A549 (cell line): Measurements from ENCODE around the gene TLR9. TPM values are rescaled to one million over a fixed set of nuclear protein-coding genes. Genes with fewer than 3 reads are reported as not detected.

Source experiments
- ATAC-seq, 2 experiments: fragments of 200-7000 bp in 1 of 2; fragments of >200 bp in 1 of 2; cut with Nextera tagmentation in 1 of 2; cut with Tn5 transposase in 1 of 2; 3 replicates each; pipeline versions ENCODE4 v1.8.0 to v1.9.1; 2018 to 2020; ENCODE audit warnings: mild to moderate bottlenecking in 1 of 2, moderate library complexity in 1 of 2
- CTCF ChIA-PET: fragments of 300-600 bp; sonication (Branson Sonifier 250); formaldehyde crosslinking; extraction: SDS; loops from one replicate; lab custom pipeline; 2021; ENCODE audit warnings: antibody characterized with exemption, inconsistent platforms; lab: Yijun Ruan, JAX
- POLR2A ChIA-PET: fragments of 350-600 bp; formaldehyde crosslinking; extraction: SDS; loops from one replicate; lab custom pipeline; 2021; ENCODE audit warnings: antibody characterized with exemption, inconsistent platforms; lab: Yijun Ruan, JAX
- DNase-seq, 2 experiments: peaks; one replicate each; pipeline versions ENCODE4 v3.0.0 to v3.0.0-alpha.2; 2011 to 2016; ENCODE audit warnings: low read depth in 1 of 2, low spot score in 1 of 2
- FAIRE-seq: peaks from 2 replicates; lab custom pipeline; 2011; peaks lifted over from hg19 to GRCh38; lab: Jason Lieb, UNC
- H3K27ac ChIP-seq, 2 experiments: fragments of >200 bp; sonication (Bioruptor Twin); formaldehyde crosslinking; 3 replicates each; pipeline ENCODE4 v1.5.1; 2016 to 2017
- H3K4me1 ChIP-seq: fragments of >200 bp; sonication (Bioruptor Twin); formaldehyde crosslinking; 3 replicates; pipeline ENCODE4 v1.6.1; 2016
- H3K4me2 ChIP-seq: fragments of >200 bp; sonication (Bioruptor Twin); formaldehyde crosslinking; 3 replicates; pipeline ENCODE4 v1.6.1; 2016
- H3K4me3 ChIP-seq: fragments of >200 bp; sonication (Bioruptor Twin); formaldehyde crosslinking; 3 replicates; pipeline ENCODE4 v1.5.1; 2016
- H3K9me3 ChIP-seq: fragments of >200 bp; sonication (Bioruptor Twin); formaldehyde crosslinking; 3 replicates; pipeline ENCODE4 v1.6.1; 2016
- CBX2 ChIP-seq: fragments of 200-600 bp; sonication (generic); IDR thresholded peaks from 2 replicates; pipeline ENCODE4 v1.6.1; 2016; ENCODE audit warnings: low read depth, mild to moderate bottlenecking, borderline replicate concordance
- CBX8 ChIP-seq: fragments of 200-600 bp; sonication (generic); IDR thresholded peaks from 2 replicates; pipeline ENCODE4 v1.6.1; 2016
- CEBPB ChIP-seq, 2 experiments: fragments of >200 bp in 1 of 2; sonication (Bioruptor Twin) in 1 of 2; formaldehyde crosslinking in 1 of 2; IDR thresholded peaks; 2 replicates each; pipeline ENCODE4 v1.6.1; 2012 to 2016
- EHMT2 ChIP-seq: fragments of 200-600 bp; sonication (generic); IDR thresholded peaks from 2 replicates; pipeline ENCODE4 v1.6.1; 2016; ENCODE audit warnings: antibody characterized with exemption, low read depth, mild to moderate bottlenecking, moderate library complexity
- EP300 ChIP-seq, 2 experiments: fragments of >200 bp; sonication (Bioruptor Twin); formaldehyde crosslinking; IDR thresholded peaks; 2 replicates in 1 of 2; 3 replicates in 1 of 2; pipeline ENCODE4 v1.6.1; 2016 to 2017
- ESRRA ChIP-seq: fragments of 150-350 bp; IDR thresholded peaks from 2 replicates; pipeline ENCODE4 v1.6.1; 2014; ENCODE audit warnings: mild to moderate bottlenecking, low read length, borderline replicate concordance
- FOSB ChIP-seq: fragments of 250-450 bp; sonication (Bioruptor Pico); IDR thresholded peaks from 2 replicates; pipeline ENCODE4 v1.5.0; 2020; ENCODE audit warnings: mild to moderate bottlenecking, moderate library complexity
- GATA3 ChIP-seq: IDR thresholded peaks from 2 replicates; pipeline ENCODE4 v1.6.1; 2012; ENCODE audit warnings: borderline replicate concordance
- HDAC2 ChIP-seq: fragments of 200-600 bp; sonication (generic); IDR thresholded peaks from 2 replicates; pipeline ENCODE4 v1.6.1; 2016
- JUN ChIP-seq, 2 experiments: fragments of >200 bp; sonication (Bioruptor Twin); formaldehyde crosslinking; IDR thresholded peaks; 2 replicates in 1 of 2; 3 replicates in 1 of 2; pipeline ENCODE4 v1.6.1; 2016 to 2017
- JUNB ChIP-seq: fragments of >200 bp; sonication (Bioruptor Twin); formaldehyde crosslinking; IDR thresholded peaks from 2 replicates; pipeline ENCODE4 v1.6.1; 2016
- KDM1A ChIP-seq: fragments of 200-600 bp; sonication (generic); IDR thresholded peaks from 2 replicates; pipeline ENCODE4 v1.6.1; 2016; ENCODE audit warnings: low read depth, mild to moderate bottlenecking
- MYC ChIP-seq: IDR thresholded peaks from 2 replicates; pipeline ENCODE4 v1.6.1; 2012; ENCODE audit warnings: mild to moderate bottlenecking, inconsistent platforms, low read length, improper control_type of control experiment, borderline replicate concordance
- NPAS2 ChIP-seq: fragments of 250-450 bp; sonication (Bioruptor Pico); IDR thresholded peaks from 2 replicates; pipeline ENCODE4 v1.8.0; 2022; ENCODE audit warnings: mild to moderate bottlenecking, moderate library complexity, borderline replicate concordance
- PHF8 ChIP-seq: fragments of 200-600 bp; sonication (generic); IDR thresholded peaks from 2 replicates; pipeline ENCODE4 v1.6.1; 2016; ENCODE audit warnings: low read depth, mild to moderate bottlenecking, antibody characterized with exemption, moderate library complexity, borderline replicate concordance
- POLR2A ChIP-seq: IDR thresholded peaks from 2 replicates; pipeline ENCODE4 v1.6.1; 2012; ENCODE audit warnings: mild to moderate bottlenecking, low read length
- RFX5 ChIP-seq: fragments of 450-650 bp; IDR thresholded peaks from 2 replicates; pipeline ENCODE4 v1.7.1; 2014; ENCODE audit warnings: antibody characterized with exemption, mild to moderate bottlenecking, moderate library complexity
- RNF2 ChIP-seq: fragments of 200-600 bp; sonication (generic); IDR thresholded peaks from 2 replicates; pipeline ENCODE4 v1.6.1; 2016; ENCODE audit warnings: low read depth, mild to moderate bottlenecking, antibody characterized with exemption, moderate library complexity, borderline replicate concordance
- TFCP2L1 ChIP-seq: fragments of 250-450 bp; sonication (Bioruptor Pico); IDR thresholded peaks from 2 replicates; pipeline ENCODE4 v1.5.0; 2021; ENCODE audit warnings: mild to moderate bottlenecking
- TP53 ChIP-seq: fragments of 250-450 bp; sonication (Bioruptor Pico); IDR thresholded peaks from 2 replicates; pipeline ENCODE4 v1.5.0; 2021; ENCODE audit warnings: mild to moderate bottlenecking, moderate library complexity
- ZC3H11A ChIP-seq: fragments of 450-650 bp; IDR thresholded peaks from 2 replicates; pipeline ENCODE4 v1.6.1; 2014; ENCODE audit warnings: antibody characterized with exemption, mild to moderate bottlenecking
- WGBS: methylation state at CpG from one replicate; pipeline ENCODE4 v1.1.6; 2017; ENCODE audit errors: missing lambda C conversion rate; 5-methylcytosine and 5-hydroxymethylcytosine counted together
- polyA plus RNA-seq, 4 experiments: library from polyadenylated mRNA; depleted of rRNA in 3 of 4; stranded (reverse); fragments of >200 nt; fragmentation: RNase III in 1 of 4; extraction: RNeasy Plus Mini Kit Qiagen cat#74134 plus additional on column Dnase treatment in 1 of 4; gene quantifications; 2 replicates in 3 of 4; 3 replicates in 1 of 4; pipeline ENCODE4 v1.2.3, GENCODE V29; 2011 to 2017
- TF ChIP-seq, protein P1 (sequence below): fragments of 250-450 bp; sonication (Bioruptor Pico); IDR thresholded peaks from 2 replicates; pipeline ENCODE4 v1.5.0; 2021; ENCODE audit warnings: mild to moderate bottlenecking, moderate library complexity, borderline replicate concordance
- TF ChIP-seq, protein P2 (sequence below): fragments of 250-450 bp; sonication (Bioruptor Pico); IDR thresholded peaks from 2 replicates; pipeline ENCODE4 v1.5.0; 2020; ENCODE audit warnings: low read depth, mild to moderate bottlenecking, moderate library complexity
- TF ChIP-seq, protein P3 (sequence below): IDR thresholded peaks from 2 replicates; pipeline ENCODE4 v1.6.1; 2012; ENCODE audit warnings: low read depth, borderline replicate concordance
- TF ChIP-seq, protein P4 (sequence below): IDR thresholded peaks from 2 replicates; pipeline ENCODE4 v1.6.1; 2012

The TLR9 gene
- polyA plus RNA-seq, 2 of the 4 experiments (the other 2 are of a cell fraction), result 0.04 TPM; not detected in 1

DNA sequence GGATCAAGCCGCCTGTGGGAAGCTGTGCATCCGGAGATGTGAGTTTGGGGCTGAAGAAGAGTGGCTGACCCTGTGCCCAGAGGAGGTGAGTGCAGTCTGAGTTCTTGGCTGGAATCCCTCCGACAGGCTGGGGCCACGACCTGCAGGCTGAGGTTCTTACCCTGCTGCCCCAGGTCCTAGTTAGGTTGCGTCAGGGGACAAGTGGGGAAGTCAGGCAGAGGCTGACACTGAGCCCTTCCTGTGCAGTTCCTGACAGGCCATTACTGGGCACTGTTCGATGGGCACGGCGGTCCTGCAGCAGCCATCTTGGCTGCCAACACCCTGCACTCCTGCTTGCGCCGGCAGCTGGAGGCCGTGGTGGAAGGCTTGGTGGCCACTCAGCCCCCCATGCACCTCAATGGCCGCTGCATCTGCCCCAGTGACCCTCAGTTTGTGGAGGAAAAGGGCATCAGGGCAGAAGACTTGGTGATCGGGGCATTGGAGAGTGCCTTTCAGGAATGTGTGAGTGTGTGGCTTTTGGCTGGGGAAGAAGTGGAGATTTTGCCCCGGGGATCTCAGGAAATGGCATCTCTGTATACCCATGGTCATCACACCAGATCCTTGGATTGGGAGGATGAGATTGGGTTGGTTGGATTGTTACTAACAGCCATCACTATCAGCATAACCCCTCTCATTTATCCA is 21.4 kb upstream of the TLR9 start:
- peaks cover 5% of the 10 kb centered on the region; the same call in 2 of the 3 replicates for H3K4me1 ChIP-seq
- ChIA-PET POLR2A (interaction anchor here (1.9 kb wide), 1 partner anchor 31 kb away, joined by 10 read pairs; the partner anchor contains the start of gene WDR82), CTCF (interaction anchor here (1.1 to 4.5 kb wide), 4 partner anchors 13 to 33 kb away, joined by 3 to 26 read pairs (median 6); no protein-coding TSS in a partner anchor)
- peak overlapping the region; percentile 97; the same call in 2 of the 3 replicates for H3K4me2 ChIP-seq
- FAIRE-seq, result no peak
- no peak overlapping the region for H3K27ac ChIP-seq
- WGBS, result 94% methylated on average over 14 of the region's 14 CpGs
- TF ChIP-seq CBX8, result no peak
- no peak for TF ChIP-seq TP53 (CRISPR knock-in tag)
- TF ChIP-seq MYC, result no peak
- TF ChIP-seq RFX5, result no peak
- no peak for TF ChIP-seq KDM1A
- no peak for TF ChIP-seq HDAC2
- no peak for TF ChIP-seq TFCP2L1 (CRISPR knock-in tag)
- no peak for TF ChIP-seq POLR2A
- no peak for TF ChIP-seq EP300 (IDR thresholded peaks at IDR 0.05)
- TF ChIP-seq RNF2, result no peak
- TF ChIP-seq ESRRA, result no peak
- no peak for TF ChIP-seq CEBPB (IDR thresholded peaks at IDR 0.05)
- TF ChIP-seq FOSB, result no peak
- TF ChIP-seq, protein P1, sequence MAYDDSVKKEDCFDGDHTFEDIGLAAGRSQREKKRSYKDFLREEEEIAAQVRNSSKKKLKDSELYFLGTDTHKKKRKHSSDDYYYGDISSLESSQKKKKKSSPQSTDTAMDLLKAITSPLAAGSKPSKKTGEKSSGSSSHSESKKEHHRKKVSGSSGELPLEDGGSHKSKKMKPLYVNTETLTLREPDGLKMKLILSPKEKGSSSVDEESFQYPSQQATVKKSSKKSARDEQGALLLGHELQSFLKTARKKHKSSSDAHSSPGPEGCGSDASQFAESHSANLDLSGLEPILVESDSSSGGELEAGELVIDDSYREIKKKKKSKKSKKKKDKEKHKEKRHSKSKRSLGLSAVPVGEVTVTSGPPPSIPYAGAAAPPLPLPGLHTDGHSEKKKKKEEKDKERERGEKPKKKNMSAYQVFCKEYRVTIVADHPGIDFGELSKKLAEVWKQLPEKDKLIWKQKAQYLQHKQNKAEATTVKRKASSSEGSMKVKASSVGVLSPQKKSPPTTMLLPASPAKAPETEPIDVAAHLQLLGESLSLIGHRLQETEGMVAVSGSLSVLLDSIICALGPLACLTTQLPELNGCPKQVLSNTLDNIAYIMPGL (CRISPR knock-in tag), result no peak
- TF ChIP-seq NPAS2 (CRISPR knock-in tag), result no peak
- TF ChIP-seq EHMT2, result no peak
- H3K4me3 ChIP-seq, result no peak overlapping the region
- H3K9me3 ChIP-seq, result no peaks in the 10 kb centered on the region
- ATAC-seq, result peak; percentile 12 to 28; a peak in 3 of 6 replicates
- DNase-seq, result no peak

GRCh38 chr3:52246264-52246620 is 20.8 kb upstream of the TLR9 start:
- 56% methylated on average over 7 of the region's 8 CpGs for WGBS
- DNase-seq (no peak), FAIRE-seq (no peak), ATAC-seq (peak; percentile 25 to 49; a peak in 4 of 6 replicates)
- Histone ChIP-seq H3K4me1 (peaks cover 5% of the 10 kb centered on the region; the same call in 2 of the 3 replicates), H3K9me3 (no peaks in the 10 kb centered on the region), H3K4me2 (peak overlapping the region; percentile 97), H3K4me3 (peak overlapping the region; percentile 71), H3K27ac (peak overlapping the region; percentile 83 to 93)
- ChIA-PET POLR2A (interaction anchor here (1.9 kb wide), 1 partner anchor 32 kb away, joined by 10 read pairs; the partner anchor contains the start of gene WDR82), CTCF (interaction anchor here (1.1 to 4.5 kb wide), 4 partner anchors 14 to 34 kb away, joined by 3 to 26 read pairs (median 6); no protein-coding TSS in a partner anchor)
- no peak for TF ChIP-seq CBX2
- no peak for TF ChIP-seq GATA3
- no peak for TF ChIP-seq ZC3H11A
- TF ChIP-seq JUNB, result no peak

GRCh38 chr3:52245322-52246263 is 20.1 kb upstream of the TLR9 start, which contains the start of gene PPM1M:
Gene PPM1M (plus strand): TSS chr3:52245759. CDS start chr3:52245825, 66 bp downstream.
- ChIA-PET CTCF (interaction anchor here (1.1 to 4.5 kb wide), 4 partner anchors 14 to 35 kb away, joined by 3 to 26 read pairs (median 6); no protein-coding TSS in a partner anchor), POLR2A (interaction anchor here (1.9 kb wide), 1 partner anchor 33 kb away, joined by 10 read pairs; the partner anchor contains the start of gene WDR82)
- no peaks in the 10 kb centered on the region for H3K9me3 ChIP-seq
- FAIRE-seq (no peak), DNase-seq (peak; percentile 35 to 46), ATAC-seq (peak; percentile 57 to 75)
- H3K4me1 ChIP-seq, result peaks cover 8% of the 10 kb centered on the region
- peak within 1 kb of the TSS; percentile 71 for H3K4me3 ChIP-seq
- H3K27ac ChIP-seq, result peak within 1 kb of the TSS; percentile 83 to 93
- WGBS, result 21% methylated on average over 14 of the region's 98 CpGs
- peak within 1 kb of the TSS; percentile 97 for H3K4me2 ChIP-seq
- TF ChIP-seq PHF8 (0 out of 2 replicates have a peak, but pooled peaks have one; percentile 22), JUNB (no peak), POLR2A (peak; percentile 19), JUN (IDR thresholded peaks at IDR 0.05) (peak in 1 of 2 experiments; percentile 35; a peak in 1 of 5 replicates)
- TF ChIP-seq, protein P2, sequence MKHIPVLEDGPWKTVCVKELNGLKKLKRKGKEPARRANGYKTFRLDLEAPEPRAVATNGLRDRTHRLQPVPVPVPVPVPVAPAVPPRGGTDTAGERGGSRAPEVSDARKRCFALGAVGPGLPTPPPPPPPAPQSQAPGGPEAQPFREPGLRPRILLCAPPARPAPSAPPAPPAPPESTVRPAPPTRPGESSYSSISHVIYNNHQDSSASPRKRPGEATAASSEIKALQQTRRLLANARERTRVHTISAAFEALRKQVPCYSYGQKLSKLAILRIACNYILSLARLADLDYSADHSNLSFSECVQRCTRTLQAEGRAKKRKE (CRISPR knock-in tag), result no peak
- TF ChIP-seq, protein P3, sequence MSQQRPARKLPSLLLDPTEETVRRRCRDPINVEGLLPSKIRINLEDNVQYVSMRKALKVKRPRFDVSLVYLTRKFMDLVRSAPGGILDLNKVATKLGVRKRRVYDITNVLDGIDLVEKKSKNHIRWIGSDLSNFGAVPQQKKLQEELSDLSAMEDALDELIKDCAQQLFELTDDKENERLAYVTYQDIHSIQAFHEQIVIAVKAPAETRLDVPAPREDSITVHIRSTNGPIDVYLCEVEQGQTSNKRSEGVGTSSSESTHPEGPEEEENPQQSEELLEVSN, result peak; percentile 39; the same call in 1 of the 2 replicates
- TF ChIP-seq, protein P4, sequence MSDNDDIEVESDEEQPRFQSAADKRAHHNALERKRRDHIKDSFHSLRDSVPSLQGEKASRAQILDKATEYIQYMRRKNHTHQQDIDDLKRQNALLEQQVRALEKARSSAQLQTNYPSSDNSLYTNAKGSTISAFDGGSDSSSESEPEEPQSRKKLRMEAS, result peak; percentile 71
- TF ChIP-seq, all 56 proteins: peak for 5
